GM12891 (cell line): ENCODE data around the gene TMEM203.

ENCODE experiments used
- POLR2A ChIP-seq: IDR thresholded peaks from 2 replicates; pipeline ENCODE4 v1.6.1; 2011; ENCODE audit warnings: low read depth, low read length, control low read depth
- POLR2AphosphoS5 ChIP-seq: IDR thresholded peaks from 2 replicates; pipeline ENCODE4 v1.6.1; 2011; ENCODE audit warnings: low read depth, low read length, control low read depth
- SPI1 ChIP-seq: IDR thresholded peaks from 2 replicates; pipeline ENCODE4 v1.6.1; 2011; ENCODE audit warnings: low read depth, low read length, control low read depth
- TAF1 ChIP-seq: IDR thresholded peaks from 2 replicates; pipeline ENCODE4 v1.6.1; 2011; ENCODE audit warnings: low read depth, low read length, control low read depth

GRCh38 chr9:137194388-137194787 lies 11.1 kb downstream of the TMEM203 start:
- TF ChIP-seq POLR2AphosphoS5, result no peak
- TF ChIP-seq POLR2A, result no peak
- TF ChIP-seq SPI1, result no peak
- TF ChIP-seq TAF1, result no peak
